Retinal pigment epithelial cell (primary cell): Measurements from ENCODE around the gene PREX1.

ENCODE experiments used
- DNase-seq: peaks from one replicate; pipeline ENCODE4 v3.0.0-alpha.2; 2010; ENCODE audit warnings: low read depth
- H3K4me3 ChIP-seq: 2 replicates; pipeline ENCODE4 v1.5.1; 2011; ENCODE audit warnings: mild to moderate bottlenecking, low read length, control low read depth, moderate library complexity
- TF ChIP-seq, protein P1 (sequence below): conservative IDR thresholded peaks from 2 replicates; pipeline ENCODE4 v1.5.1; 2011; ENCODE audit warnings: low read depth, low read length, control low read depth, inconsistent platforms

Gene PREX1

DNA sequence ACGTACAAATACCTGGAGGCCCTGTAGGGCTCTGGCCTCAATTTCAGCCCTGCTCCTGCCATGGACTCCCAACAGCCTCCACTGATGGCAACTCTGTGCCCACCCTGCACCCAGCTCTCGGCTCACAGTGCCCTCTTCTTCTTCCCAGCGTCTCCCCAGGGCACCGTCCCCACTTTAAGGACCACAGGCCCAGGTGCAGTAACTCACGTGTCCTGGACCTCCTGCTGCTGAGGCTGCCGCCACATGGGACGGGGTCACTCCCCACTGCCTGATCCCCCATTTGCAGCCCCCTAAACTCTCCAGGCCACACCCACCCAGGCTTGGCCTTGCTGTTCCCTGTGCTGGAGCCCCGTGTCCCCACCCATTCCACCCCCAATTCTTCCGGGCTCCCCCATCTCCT, 223.4 kb downstream of the PREX1 start:
- no peak overlapping the region for H3K4me3 ChIP-seq
- TF ChIP-seq, protein P1, sequence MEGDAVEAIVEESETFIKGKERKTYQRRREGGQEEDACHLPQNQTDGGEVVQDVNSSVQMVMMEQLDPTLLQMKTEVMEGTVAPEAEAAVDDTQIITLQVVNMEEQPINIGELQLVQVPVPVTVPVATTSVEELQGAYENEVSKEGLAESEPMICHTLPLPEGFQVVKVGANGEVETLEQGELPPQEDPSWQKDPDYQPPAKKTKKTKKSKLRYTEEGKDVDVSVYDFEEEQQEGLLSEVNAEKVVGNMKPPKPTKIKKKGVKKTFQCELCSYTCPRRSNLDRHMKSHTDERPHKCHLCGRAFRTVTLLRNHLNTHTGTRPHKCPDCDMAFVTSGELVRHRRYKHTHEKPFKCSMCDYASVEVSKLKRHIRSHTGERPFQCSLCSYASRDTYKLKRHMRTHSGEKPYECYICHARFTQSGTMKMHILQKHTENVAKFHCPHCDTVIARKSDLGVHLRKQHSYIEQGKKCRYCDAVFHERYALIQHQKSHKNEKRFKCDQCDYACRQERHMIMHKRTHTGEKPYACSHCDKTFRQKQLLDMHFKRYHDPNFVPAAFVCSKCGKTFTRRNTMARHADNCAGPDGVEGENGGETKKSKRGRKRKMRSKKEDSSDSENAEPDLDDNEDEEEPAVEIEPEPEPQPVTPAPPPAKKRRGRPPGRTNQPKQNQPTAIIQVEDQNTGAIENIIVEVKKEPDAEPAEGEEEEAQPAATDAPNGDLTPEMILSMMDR, result no peak
- DNase-seq, result no peak

DNA sequence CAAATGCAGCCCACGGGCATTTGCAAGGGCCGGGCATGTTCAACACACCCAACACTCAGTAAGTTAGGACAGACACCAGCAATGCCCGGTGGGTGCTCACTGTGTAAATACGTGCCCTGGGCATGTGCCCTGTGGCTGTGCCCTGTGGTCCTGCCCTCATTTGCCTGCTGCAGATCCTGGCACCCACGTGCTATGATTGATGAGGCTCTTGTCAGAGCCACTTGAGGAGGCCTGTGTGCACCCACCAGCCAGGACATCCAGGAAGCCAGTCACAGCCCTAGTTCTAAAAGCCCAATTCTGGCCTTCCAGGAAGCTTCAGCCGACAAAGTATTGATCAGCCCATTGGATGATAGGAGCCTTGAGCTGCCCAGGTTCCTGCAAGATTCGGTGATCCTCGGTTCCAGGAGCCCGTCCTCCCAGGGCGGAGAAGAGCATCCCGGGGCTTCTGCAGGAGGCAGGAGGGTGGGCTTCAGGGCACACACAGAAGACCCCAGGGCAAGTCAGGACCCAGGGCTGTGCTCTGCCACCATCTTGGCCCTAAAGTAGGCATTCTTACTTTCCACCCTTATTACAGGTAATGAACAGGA, 223.9 kb downstream of the PREX1 start:
- TF ChIP-seq, protein P1, result no peak
- H3K4me3 ChIP-seq, result no peak overlapping the region
- no peak for DNase-seq

DNA sequence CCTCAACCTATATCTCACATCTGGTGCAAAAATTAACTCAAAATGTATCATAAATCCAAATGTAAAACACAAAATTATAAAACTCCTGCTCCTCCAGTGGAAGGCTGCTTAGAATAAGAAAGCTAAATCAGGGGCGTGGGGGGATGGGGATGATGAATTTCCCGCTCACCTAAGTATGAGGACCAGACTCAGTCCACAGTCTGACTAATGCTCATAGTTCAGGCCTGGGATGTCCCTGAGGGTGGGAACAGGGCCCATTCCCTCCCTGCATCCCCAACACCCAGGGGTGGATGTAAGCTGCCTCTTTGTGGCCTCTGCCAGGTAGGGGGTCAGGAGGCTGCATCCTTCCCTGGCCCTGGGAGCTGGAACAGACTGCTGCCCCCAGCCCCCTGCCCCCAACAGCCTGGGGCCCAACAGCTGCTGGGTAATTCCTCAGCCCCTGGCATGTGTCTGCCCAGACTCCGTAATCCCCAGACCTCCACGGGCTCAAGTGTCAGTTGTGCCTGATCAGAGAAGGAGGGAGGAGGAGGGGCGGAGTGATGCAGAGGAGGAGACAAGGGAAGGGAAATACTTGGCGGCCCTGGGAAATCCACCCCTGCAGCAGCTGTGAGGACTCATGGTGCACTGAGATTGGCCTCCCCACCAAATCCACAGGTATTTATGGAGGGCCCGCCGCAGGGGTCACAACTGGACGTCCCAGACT, 224.5 kb downstream of the PREX1 start:
- TF ChIP-seq, protein P1, result no peak
- DNase-seq, result no peak
- no peak overlapping the region for H3K4me3 ChIP-seq

DNA sequence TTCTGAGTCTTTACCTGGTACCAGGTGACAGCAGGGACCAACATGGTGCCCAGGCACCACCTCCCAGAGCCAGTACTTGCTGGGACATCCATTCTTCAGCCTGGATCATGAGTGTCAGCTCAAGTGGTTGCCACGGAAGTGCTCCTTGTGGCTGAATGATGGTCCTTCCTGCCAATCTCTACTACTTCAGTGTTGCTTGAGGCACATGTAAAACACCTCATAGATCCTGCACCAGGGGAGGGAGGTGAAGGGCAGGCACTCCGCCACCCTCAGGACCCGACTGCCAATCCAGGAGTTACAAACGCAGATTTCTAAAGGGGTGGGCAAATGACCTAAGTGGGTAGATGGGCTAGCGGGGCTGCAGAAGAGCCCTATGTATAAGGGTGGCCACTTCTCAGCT, 226.0 kb downstream of the PREX1 start:
- TF ChIP-seq, protein P1, result no peak
- no peak for DNase-seq
- H3K4me3 ChIP-seq, result no peak overlapping the region

DNA sequence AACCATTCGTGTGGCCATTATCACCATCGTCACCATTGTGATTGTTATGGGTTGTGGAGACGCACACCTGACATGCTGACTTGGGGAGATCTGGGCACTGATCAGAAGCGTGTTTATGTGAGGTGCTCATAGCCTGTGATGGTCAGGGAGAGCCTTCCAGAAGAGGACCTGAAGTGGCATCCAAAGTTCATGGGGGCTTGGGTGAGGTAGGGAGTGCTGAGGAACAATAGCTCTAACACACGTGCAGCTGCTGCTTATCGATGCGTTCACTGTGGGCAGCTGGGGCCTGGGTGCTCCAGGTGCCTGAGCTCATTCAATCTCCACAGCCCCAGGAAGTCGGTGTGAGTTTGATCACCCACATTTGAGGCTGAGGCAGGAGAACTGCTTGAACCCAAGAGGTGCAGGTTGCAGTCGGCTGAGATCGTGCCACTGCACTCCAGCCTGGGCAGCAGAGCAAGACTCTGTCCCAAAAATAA, 227.3 kb downstream of the PREX1 start:
- no peak for DNase-seq
- TF ChIP-seq, protein P1, result no peak
- H3K4me3 ChIP-seq, result no peak overlapping the region

DNA sequence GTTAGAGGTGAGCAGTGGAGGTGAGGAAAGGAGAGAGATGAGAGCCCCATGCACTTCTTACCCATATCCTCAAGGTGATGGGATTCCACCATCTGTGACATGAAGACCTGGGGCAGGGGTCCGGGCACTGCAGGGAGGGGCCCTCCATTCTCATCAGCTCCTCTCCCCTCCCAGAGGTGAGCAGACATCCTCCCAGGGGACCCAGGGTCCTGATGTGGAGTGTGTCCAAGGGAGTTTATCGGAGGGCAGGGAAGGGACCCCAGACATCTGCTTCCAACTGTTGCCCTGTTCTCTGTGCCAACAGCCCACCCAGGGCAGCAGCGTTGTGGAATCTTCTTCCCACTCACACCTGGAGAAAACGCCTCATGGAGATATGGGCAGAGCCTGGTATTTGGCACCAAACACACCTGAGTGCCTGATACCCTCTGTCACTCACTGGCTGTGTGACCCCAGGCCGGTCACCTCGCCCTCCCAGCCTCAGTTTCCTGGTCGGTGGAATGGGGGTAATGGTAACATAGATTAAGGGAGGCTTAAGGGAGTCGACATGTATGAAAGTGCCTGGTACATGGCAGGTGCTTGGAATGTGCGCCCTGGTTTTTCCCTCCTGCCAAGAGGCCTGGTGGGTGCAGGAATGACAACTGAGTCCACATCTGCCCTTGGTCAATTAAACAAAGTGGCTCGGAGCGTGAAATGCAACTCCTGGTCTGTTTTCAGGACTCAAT, 227.9 kb downstream of the PREX1 start:
- TF ChIP-seq, protein P1, result no peak
- no peak for DNase-seq

More for the DNA sequence above, 227.9 kb downstream of the PREX1 start:
- H3K4me3 ChIP-seq, result no peak overlapping the region
